Activated T-cell treated with anti-CD3 and anti-CD28 coated beads, Interleukin-2, amount 50 U/mL, for 4 hours (primary cell): ENCODE results near the gene KCNRG. TPM values are rescaled to one million over a fixed set of nuclear protein-coding genes. Genes with fewer than 3 reads are reported as not detected.
A peak's percentile ranks its signal among the peaks of the same experiment; 100 is the strongest.
"Not testable (repeated sequence)": the region's sequence is repeated elsewhere in the genome, so short reads cannot be mapped to it uniquely, and the experiment has no call there.

ENCODE experiments used
- ATAC-seq, 2 donors: fragments of 200-7000 bp; cut with Tn5 transposase; one replicate each; pipeline ENCODE4 v1.10.0; 2021
- DNase-seq: peaks from one replicate; pipeline ENCODE4 v3.0.0-alpha.2; 2020
- H3K27me3 Mint-ChIP-seq: one replicate; pipeline ENCODE4 v1.8.0; 2021; ENCODE audit warnings: low read depth, mixed read lengths
- H3K36me3 Mint-ChIP-seq: one replicate; pipeline ENCODE4 v1.8.0; 2022; ENCODE audit warnings: mixed read lengths; ENCODE audit not compliant: insufficient read depth
- H3K4me1 Mint-ChIP-seq: one replicate; pipeline ENCODE4 v1.8.0; 2021; ENCODE audit warnings: low read depth, mixed read lengths
- H3K4me3 Mint-ChIP-seq: one replicate; pipeline ENCODE4 v1.8.0; 2021; ENCODE audit warnings: mild to moderate bottlenecking, moderate library complexity, mixed read lengths
- H3K9me3 Mint-ChIP-seq: one replicate; pipeline ENCODE4 v1.8.0; 2021; ENCODE audit warnings: mixed read lengths
- total RNA-seq, 3 donors: library from RNA; stranded (reverse); gene quantifications; one replicate each; pipeline ENCODE4 v1.2.1, GENCODE V29; 2021

KCNRG gene, protein sequence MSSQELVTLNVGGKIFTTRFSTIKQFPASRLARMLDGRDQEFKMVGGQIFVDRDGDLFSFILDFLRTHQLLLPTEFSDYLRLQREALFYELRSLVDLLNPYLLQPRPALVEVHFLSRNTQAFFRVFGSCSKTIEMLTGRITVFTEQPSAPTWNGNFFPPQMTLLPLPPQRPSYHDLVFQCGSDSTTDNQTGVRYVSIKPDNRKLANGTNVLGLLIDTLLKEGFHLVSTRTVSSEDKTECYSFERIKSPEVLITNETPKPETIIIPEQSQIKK
- under 1 TPM; 0.18 to 0.82 (median 0.42) TPM for total RNA-seq

GRCh38 chr13:50015258-50015657, at the start of gene KCNRG:
KCNRG (plus strand) TSS chr13:50015444; CDS start chr13:50015494, 50 bp downstream.
- Mint-ChIP-seq H3K4me1 (peaks cover 44% of the 10 kb centered on the region), H3K9me3 (no peaks in the 10 kb centered on the region), H3K27me3 (no peaks in the 10 kb centered on the region), H3K36me3 (peaks cover 52% of the 10 kb centered on the region), H3K4me3 (no peak within 1 kb of the TSS)
- no peak for DNase-seq
- no peak for ATAC-seq

- no peak for ATAC-seq
- DNase-seq: no peak
- peaks cover 22% of the 10 kb centered on the region for H3K9me3 Mint-ChIP-seq
- no peaks in the 10 kb centered on the region for H3K27me3 Mint-ChIP-seq
- H3K4me1 Mint-ChIP-seq: no peaks in the 10 kb centered on the region
- H3K4me3 Mint-ChIP-seq: no peak overlapping the region
- peaks cover 17% of the 10 kb centered on the region for H3K36me3 Mint-ChIP-seq
These were observed 47.8 kb upstream of the KCNRG start for GRCh38 chr13:49967456-49967855.

GRCh38 chr13:49972709-49973108, 42.5 kb upstream of the KCNRG start:
- Mint-ChIP-seq H3K36me3 (no peaks in the 10 kb centered on the region), H3K4me3 (no peak overlapping the region), H3K27me3 (no peaks in the 10 kb centered on the region), H3K9me3 (no peaks in the 10 kb centered on the region), H3K4me1 (no peaks in the 10 kb centered on the region)
- DNase-seq (no peak), ATAC-seq (no peak)

DNA sequence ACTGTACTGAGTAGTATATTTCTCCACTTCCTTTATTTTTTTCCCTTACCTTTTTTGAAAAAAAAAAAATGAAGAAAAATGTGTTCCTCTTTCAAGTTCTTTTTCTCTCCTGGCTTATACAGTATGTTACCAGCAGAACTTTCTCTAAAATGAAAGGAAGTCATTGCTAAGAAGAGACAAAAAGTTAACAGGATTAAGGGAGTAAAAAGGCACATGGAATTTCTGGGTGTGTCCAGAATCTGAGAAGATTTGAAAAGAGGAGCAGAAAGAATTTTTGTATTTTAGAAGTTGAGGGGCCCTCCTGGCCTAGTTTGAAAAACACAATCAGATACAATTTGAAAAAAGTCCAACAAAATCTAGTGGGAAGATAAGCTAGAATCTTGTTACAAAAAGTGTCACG, 39.4 kb upstream of the KCNRG start:
- ATAC-seq (no peak), DNase-seq (no peak)
- H3K9me3 Mint-ChIP-seq: no peaks in the 10 kb centered on the region
- H3K4me1 Mint-ChIP-seq: no peaks in the 10 kb centered on the region
- no peaks in the 10 kb centered on the region for H3K27me3 Mint-ChIP-seq
- H3K36me3 Mint-ChIP-seq: no peaks in the 10 kb centered on the region
- no peak overlapping the region for H3K4me3 Mint-ChIP-seq

DNA sequence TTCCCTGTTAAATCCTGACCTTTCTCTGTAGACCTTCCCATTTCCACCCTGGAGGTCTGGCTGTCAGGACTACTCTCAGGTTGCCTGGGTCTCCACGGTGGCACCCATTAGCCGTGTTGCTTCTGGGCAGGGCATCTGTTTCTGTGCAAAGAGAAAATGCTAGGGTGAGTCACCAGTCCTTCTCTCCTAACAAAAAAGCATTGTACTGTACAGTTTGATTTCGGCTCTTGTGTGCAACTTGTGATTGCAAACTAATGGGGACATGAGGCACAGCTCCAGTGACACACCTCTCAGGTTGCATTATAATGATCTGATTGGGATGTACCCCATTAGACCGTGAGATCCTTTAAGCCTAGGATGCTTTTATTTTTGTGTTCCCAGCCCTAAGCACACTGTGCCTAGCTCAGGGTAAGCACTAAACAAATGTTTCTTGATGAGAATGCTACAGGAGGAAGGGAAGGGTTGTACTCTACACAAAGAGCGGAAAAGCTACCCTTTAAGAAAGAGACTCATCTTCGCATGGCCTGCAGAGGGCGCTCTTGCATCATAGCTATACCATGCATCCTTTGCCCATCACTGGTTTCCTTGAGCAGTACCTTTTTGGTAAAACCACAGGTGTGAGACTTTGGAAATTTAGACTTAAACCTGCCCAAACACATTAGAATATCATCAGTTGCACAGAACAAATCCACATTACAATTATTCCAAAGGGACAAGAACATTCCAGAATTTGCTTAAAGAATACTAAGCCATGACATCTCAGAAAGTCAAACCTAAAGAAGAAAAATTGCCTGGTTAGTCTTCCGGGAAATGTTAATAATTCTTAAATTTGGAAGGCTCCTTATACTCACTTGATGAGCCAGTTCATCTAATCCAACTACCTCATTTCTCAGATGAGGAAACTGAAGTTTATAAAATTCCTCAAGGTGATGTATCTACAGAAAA, 38.7 kb upstream of the KCNRG start:
- Mint-ChIP-seq H3K4me1 (no peaks in the 10 kb centered on the region), H3K9me3 (no peaks in the 10 kb centered on the region), H3K36me3 (no peaks in the 10 kb centered on the region), H3K27me3 (no peaks in the 10 kb centered on the region), H3K4me3 (no peak overlapping the region)
- ATAC-seq: peak; percentile 74 to 80
- DNase-seq: peak; percentile 74

DNA sequence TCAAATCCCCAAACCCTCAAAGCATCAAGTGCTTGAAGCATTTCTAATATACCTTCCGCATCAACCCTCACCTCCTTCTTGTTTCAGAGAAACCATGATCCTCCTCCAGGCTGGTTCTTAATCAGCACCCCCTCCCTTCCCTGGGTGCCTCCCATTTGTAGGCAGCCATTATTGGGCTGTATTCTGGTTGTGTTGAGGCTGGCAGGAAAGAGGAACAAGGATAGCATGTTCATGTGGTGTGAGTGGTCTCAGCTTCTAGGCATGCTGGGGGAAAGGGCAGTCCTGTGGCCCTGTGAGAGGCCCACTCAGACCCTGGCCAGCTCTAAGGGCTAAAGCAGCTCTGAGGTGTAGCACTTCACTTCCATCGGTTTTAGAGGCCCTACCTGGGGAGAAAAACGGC, 37.3 kb upstream of the KCNRG start:
- no peaks in the 10 kb centered on the region for H3K36me3 Mint-ChIP-seq

GRCh38 chr13:49980266-49980665, 35.0 kb upstream of the KCNRG start:
- DNase-seq: no peak
- H3K36me3 Mint-ChIP-seq: peaks cover 2% of the 10 kb centered on the region
- no peaks in the 10 kb centered on the region for H3K4me1 Mint-ChIP-seq

More for the DNA sequence above, 37.3 kb upstream of the KCNRG start:
- no peak for DNase-seq
- H3K9me3 Mint-ChIP-seq: no peaks in the 10 kb centered on the region
- no peaks in the 10 kb centered on the region for H3K27me3 Mint-ChIP-seq
- H3K4me3 Mint-ChIP-seq: no peak overlapping the region
- no peaks in the 10 kb centered on the region for H3K4me1 Mint-ChIP-seq
- ATAC-seq: no peak

DNA sequence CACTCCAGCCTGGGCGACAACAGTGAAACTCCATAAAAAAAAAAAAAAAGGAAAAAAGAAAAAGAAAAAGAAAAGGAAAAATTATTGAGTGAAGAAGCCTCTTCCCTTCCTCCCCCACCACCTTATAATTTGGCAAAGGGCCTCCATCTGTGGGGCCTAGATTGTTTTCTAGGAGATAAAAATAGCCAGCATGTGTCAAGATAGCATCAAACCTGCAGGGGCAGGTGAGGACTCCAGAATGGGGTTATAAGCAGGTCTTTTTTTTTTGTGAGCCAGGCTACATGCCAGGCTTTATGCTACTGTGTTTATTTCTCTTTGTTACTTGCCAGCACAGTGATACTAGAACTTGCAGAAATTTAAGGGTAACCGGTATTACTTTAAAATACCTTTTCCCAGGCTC, 30.1 kb upstream of the KCNRG start:
- DNase-seq (no peak), ATAC-seq (no peak)
- Mint-ChIP-seq H3K27me3 (no peaks in the 10 kb centered on the region), H3K4me3 (no peak overlapping the region), H3K9me3 (no peaks in the 10 kb centered on the region), H3K36me3 (peaks cover 2% of the 10 kb centered on the region), H3K4me1 (no peaks in the 10 kb centered on the region)

More at GRCh38 chr13:49980266-49980665, 35.0 kb upstream of the KCNRG start:
- Mint-ChIP-seq H3K4me3 (no peak overlapping the region), H3K27me3 (no peaks in the 10 kb centered on the region), H3K9me3 (no peaks in the 10 kb centered on the region)
- ATAC-seq: no peak

DNA sequence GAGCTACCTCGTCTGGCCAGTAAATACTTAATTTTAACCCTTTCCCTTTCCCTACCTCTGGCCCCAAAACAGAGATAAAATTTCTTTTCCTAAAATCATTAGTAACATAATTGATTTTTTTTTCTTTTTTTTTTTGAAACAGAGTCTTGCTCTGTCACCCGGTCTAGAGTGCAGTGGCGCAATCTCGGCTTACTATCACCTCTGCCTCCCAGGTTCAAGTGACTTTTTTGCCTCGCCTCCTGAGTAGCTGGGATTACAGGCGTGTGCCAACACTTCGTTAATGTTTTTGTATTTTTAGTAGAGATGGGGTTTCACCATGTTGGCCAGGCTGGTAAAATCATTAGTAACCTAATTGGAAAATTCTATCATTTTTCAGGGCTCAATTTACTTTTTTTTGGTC, 28.8 kb upstream of the KCNRG start:
- no peak for ATAC-seq
- H3K9me3 Mint-ChIP-seq: no peaks in the 10 kb centered on the region
- no peaks in the 10 kb centered on the region for H3K27me3 Mint-ChIP-seq
- no peaks in the 10 kb centered on the region for H3K4me1 Mint-ChIP-seq
- H3K4me3 Mint-ChIP-seq: no peak overlapping the region
- H3K36me3 Mint-ChIP-seq: peaks cover 2% of the 10 kb centered on the region
- DNase-seq: no peak

- H3K36me3 Mint-ChIP-seq, ATAC-seq, DNase-seq, H3K9me3 Mint-ChIP-seq, H3K27me3 Mint-ChIP-seq, H3K4me1 Mint-ChIP-seq, H3K4me3 Mint-ChIP-seq: not testable (repeated sequence)
These were observed 24.6 kb upstream of the KCNRG start for GRCh38 chr13:49990612-49991011.

GRCh38 chr13:49993111-49993510, 22.1 kb upstream of the KCNRG start:
- H3K27me3 Mint-ChIP-seq: no peaks in the 10 kb centered on the region
- peaks cover 3% of the 10 kb centered on the region for H3K36me3 Mint-ChIP-seq
- no peak for DNase-seq
- H3K4me3 Mint-ChIP-seq: no peak overlapping the region
- H3K4me1 Mint-ChIP-seq: peaks cover 9% of the 10 kb centered on the region
- no peak for ATAC-seq
- H3K9me3 Mint-ChIP-seq: no peaks in the 10 kb centered on the region

- ATAC-seq (no peak), DNase-seq (no peak)
- H3K9me3 Mint-ChIP-seq: no peaks in the 10 kb centered on the region
- peaks cover 15% of the 10 kb centered on the region for H3K4me1 Mint-ChIP-seq
- H3K36me3 Mint-ChIP-seq: peaks cover 8% of the 10 kb centered on the region
- no peaks in the 10 kb centered on the region for H3K27me3 Mint-ChIP-seq
- no peak overlapping the region for H3K4me3 Mint-ChIP-seq
These were observed 21.6 kb upstream of the KCNRG start for GRCh38 chr13:49993666-49994065.

GRCh38 chr13:49995625-49996101, 19.6 kb upstream of the KCNRG start:
- no peak for ATAC-seq
- DNase-seq: no peak
- H3K4me3 Mint-ChIP-seq: peak overlapping the region; percentile 71
- H3K9me3 Mint-ChIP-seq: no peaks in the 10 kb centered on the region
- H3K27me3 Mint-ChIP-seq: no peaks in the 10 kb centered on the region
- peaks cover 12% of the 10 kb centered on the region for H3K36me3 Mint-ChIP-seq
- peaks cover 32% of the 10 kb centered on the region for H3K4me1 Mint-ChIP-seq

DNA sequence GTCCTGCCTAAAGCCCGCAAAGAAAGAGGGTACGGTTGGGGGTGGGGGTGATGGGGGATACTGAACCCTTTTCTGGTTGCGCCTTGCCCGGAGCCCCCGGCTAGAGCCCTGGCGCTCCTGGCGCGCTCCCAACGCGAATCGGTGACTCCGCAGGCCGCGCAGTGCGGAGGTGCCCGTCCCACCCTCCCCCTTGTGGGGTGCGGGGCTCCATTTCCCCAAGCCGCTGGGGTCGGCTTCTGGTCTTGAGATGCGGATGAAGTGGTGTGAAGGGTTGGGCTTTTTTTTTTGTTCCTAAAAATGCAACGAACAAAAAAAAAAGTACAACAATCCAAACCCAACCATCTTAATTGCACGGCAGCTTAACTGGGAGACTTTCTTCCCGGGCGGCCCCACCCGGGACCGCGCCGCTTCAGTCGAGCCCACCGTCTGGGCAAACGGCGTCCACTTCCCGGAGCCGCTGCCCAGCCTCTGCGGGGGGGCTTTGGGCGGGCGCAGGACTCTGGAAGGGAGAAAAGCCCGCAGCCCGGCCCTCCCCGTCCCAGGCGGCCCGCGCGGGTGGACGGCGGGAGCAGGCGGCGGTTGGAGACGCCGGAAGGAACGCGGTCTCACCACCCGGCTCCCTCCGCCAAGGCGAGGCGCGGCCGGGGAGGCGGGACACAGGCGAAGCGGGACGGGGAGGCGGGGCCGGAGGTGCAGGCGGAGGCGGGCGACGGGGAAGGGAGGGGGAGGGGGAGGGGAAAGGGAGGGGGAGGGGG, 18.9 kb upstream of the KCNRG start:
- H3K9me3 Mint-ChIP-seq: no peaks in the 10 kb centered on the region
- peak overlapping the region; percentile 71 for H3K4me3 Mint-ChIP-seq
- H3K27me3 Mint-ChIP-seq: no peaks in the 10 kb centered on the region
- peaks cover 12% of the 10 kb centered on the region for H3K36me3 Mint-ChIP-seq
- peak; percentile 84 for DNase-seq
- ATAC-seq: peak; percentile 66 to 72
- H3K4me1 Mint-ChIP-seq: peaks cover 37% of the 10 kb centered on the region
